GM12878 (cell line): ENCODE data around the gene RSRC1.

Experiments used
- CREM ChIP-seq: IDR thresholded peaks from 2 replicates; pipeline ENCODE4 v1.6.1; 2014; ENCODE audit warnings: antibody characterized with exemption, low read depth
- HDAC6 ChIP-seq: fragments of 200-600 bp; sonication (generic); IDR thresholded peaks from one replicate; pipeline ENCODE4 v1.8.0; 2017; ENCODE audit warnings: antibody characterized with exemption; ENCODE audit not compliant: unreplicated experiment
- SIN3A ChIP-seq: IDR thresholded peaks from 2 replicates; pipeline ENCODE4 v1.6.1; 2012; ENCODE audit warnings: low read depth, low read length, improper control_type of control experiment
- ZNF24 ChIP-seq: fragments of 450-650 bp; IDR thresholded peaks from 2 replicates; pipeline ENCODE4 v1.6.1; 2017; ENCODE audit warnings: antibody characterized with exemption, mild to moderate bottlenecking
- TF ChIP-seq, protein P1 (sequence below), 3 experiments: IDR thresholded peaks in 2 of 3; conservative IDR thresholded peaks in 1 of 3; 2 replicates each; pipeline ENCODE4 v1.5.1; 2011; ENCODE audit warnings: low read depth in 3 of 3, low read length in 3 of 3, mild to moderate bottlenecking in 3 of 3, control low read depth in 2 of 3, moderate library complexity in 2 of 3, inconsistent platforms in 1 of 3, mixed read lengths in 1 of 3; ENCODE audit not compliant: control insufficient read depth in 2 of 3, insufficient read depth in 1 of 3; ENCODE audit errors: extremely low read depth in 1 of 3

DNA sequence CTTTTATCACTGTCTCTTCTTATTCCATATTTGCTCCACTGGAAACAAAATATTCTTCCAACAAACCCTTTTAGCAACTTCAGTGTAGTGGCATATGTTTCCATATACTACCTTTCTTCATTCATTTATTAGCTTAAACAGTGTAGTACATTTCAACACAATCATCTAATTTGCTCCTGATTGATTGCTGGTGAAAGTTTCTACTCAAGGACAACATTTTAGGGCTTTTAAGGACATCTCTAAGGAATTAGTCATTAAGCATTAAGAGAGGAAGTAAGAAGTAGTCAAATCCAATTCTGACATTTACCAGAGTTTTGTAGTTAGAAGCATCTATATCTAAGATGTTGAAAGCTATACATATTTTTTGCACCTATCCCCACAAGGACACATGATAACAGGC is 55.8 kb downstream of the RSRC1 start:
- TF ChIP-seq, protein P1, sequence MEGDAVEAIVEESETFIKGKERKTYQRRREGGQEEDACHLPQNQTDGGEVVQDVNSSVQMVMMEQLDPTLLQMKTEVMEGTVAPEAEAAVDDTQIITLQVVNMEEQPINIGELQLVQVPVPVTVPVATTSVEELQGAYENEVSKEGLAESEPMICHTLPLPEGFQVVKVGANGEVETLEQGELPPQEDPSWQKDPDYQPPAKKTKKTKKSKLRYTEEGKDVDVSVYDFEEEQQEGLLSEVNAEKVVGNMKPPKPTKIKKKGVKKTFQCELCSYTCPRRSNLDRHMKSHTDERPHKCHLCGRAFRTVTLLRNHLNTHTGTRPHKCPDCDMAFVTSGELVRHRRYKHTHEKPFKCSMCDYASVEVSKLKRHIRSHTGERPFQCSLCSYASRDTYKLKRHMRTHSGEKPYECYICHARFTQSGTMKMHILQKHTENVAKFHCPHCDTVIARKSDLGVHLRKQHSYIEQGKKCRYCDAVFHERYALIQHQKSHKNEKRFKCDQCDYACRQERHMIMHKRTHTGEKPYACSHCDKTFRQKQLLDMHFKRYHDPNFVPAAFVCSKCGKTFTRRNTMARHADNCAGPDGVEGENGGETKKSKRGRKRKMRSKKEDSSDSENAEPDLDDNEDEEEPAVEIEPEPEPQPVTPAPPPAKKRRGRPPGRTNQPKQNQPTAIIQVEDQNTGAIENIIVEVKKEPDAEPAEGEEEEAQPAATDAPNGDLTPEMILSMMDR (IDR thresholded peaks at IDR 0.05 in 2 of 3, conservative IDR thresholded peaks at IDR 0.05 in 1 of 3; ENCODE audit: control insufficient read depth in 2 of 3, extremely low read depth in 1 of 3, insufficient read depth in 1 of 3, low read depth in 3 of 3, low read length in 3 of 3) = no peak
- TF ChIP-seq ZNF24 (no peak), CREM (no peak), HDAC6 (no peak), SIN3A (no peak)
